ENCODE results near the gene KAT7.
A peak's percentile ranks its signal among the peaks of the same experiment; 100 is the strongest.
"Not testable (repeated sequence)": the region's sequence is repeated elsewhere in the genome, so short reads cannot be mapped to it uniquely, and the experiment has no call there.

The KAT7 gene

DNA sequence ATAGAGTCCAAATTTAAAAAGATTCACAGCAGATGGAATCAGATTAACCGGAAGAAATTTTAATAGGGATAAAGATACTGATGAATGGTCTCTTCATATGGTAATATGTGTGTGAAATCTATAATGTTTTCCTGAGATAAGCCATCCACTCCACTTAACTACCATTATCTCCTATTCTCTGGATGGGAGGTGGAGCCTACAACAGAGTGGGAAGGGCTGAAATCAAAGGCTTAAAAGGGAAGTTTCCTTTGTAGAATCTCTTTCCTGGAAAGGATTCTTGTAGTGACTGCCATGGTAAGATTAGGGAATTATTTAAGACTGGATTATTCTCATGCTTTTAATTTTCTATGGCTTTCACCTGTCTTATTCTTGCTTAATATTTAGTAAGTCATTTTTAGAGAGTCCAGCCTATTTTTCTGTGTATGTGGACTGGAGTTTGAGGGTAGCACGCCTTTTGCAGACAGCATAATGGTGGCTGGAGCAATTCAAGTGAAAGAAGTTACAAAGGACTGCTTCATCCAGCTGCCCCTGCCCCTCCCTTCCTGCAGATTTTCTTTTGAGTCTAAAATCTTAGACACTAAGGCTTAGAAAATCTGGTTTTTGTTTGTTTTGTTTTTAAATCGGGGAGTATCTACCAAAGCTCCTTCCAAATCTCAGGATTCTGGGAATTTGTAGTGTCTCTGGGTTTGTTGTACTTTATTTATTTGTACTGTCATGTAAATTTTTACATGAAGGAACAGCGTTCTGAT lies 26.5 kb downstream of the KAT7 start:
- no peak for DNase-seq

DNA sequence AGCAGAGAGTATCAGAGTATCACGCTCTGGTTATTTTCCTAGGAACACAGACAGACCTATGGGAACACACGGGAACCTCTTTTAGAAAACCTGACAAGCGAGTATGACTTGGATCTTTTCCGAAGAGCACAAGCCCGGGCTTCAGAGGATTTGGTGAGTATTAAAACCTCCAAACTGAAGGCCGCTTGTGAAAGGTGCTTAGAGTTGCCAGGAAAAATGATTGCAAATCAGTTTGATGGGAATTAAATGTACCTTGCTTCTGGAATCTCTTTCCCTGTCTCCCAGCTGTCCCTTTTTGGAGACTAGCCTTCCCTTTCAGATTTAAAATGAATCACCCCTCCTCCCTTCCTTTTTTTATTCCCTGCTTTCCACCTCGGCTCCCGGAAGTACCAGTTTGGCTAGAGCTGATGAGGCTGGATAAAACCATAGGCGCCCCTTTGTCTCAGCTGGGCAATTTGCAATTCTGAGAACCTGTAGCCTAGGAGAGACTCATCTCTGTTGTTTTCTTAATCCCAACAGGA lies 27.3 kb downstream of the KAT7 start:
- DNase-seq = no peak

DNA sequence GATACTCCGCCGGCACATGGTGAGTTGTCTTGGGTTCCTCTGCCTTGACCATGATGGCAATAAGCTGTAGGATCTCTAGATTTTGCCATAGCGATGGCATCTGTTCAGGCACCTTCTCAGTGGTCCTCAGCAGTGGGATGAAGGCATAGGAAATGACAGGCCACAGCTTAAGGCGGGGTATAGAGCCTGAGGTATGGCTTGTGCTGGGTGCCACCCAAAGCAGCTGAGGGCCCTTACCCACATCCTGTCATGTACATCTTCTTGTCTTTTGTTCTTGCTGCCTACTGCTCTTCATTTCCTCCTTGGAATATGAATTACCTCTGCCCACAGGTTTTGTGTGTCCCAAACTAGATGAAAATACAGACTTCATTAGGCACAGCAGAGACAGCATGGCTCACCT lies 29.5 kb downstream of the KAT7 start:
- no peak for DNase-seq

DNA sequence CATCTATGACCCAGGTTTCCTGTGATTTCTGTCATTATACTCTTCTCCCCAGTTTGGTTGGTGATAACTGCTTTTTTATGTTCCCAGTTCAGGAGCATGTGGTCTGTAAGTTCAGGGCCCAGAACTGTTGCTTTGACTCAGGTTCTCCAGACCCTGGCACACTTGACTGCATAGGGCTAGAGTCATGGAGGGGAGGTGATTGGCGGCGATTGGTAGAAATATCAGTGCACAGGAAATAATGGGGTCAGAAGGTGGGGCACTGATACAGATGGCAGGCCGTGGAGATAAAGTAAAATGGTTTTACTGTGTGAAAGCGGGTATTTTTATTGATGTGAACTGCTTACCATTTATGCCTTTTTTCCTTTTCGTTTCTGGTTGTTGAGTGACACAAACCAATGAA lies 30.7 kb downstream of the KAT7 start:
- DNase-seq = no peak

DNA sequence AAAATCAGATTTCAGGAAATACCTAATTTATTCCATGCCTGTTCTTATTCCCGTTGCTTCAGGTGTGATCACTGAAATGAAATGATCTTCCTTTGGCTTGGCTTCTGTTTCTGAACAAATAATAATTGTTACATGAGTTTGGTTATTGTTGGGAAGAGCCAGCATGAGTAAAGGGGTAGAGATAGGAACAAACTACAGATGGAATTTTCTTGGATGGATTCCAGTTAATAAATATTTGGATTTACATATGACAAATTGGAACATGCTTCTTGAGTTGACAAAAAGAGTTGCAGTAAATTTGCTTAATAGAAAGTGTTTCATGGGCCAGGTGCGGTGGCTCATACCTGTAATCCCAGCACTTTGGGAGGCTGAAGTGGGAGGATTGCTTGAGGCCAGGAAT lies 31.2 kb downstream of the KAT7 start:
- no peak for DNase-seq

DNA sequence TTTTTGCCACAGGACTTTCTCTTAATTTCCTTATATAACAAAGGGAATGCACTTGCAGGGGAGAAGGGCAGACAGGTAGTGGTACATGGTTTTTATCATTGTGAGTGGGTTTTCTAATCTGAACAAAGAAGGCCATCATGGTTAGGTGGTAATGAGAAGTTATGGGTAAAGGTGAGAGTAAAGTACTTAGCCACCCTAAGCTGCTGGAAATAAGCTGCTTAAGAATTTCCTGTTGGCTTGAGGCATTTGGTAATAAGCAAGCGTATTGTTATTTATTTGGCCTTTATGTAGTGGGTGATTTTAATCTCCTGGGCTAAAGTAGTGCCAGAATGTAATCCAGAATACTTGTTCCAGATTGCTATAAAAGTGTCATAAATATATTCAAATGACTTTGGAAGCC lies 32.3 kb downstream of the KAT7 start:
- DNase-seq = no peak

DNA sequence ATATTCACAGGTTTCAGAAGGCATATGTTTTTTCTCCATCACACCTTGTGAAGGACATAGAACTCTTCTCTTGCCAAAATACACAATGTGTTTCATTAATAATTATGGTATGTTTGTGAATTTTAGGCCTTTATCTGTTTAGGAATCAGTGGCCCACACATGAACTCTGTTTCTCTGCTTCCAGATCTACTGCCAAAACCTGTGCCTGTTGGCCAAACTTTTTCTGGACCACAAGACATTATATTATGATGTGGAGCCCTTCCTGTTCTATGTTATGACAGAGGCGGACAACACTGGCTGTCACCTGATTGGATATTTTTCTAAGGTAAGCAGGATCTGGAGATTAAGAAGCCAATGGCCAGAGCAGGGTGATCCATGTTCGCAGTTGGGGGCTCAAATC lies 33.0 kb downstream of the KAT7 start:
- DNase-seq = no peak

DNA sequence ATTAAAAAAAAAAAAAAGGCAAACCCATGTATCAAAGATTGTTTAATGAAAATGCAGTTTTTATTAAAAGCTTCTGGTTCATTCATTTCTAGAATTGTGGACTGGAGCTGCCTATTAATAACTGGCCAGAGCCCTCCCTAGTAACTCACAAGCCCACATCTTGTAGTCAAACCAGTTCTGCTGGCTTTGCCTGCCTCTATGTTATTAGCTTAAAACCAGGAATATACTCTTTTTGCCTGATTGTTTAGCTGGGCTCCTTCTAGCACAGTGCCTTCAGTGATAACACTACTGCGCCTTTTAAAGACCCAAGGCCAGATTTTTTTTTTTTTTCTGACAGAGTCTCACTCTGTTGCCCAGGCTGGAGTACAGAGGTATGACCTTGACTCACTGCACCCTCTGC lies 33.4 kb downstream of the KAT7 start:
- DNase-seq = no peak

DNA sequence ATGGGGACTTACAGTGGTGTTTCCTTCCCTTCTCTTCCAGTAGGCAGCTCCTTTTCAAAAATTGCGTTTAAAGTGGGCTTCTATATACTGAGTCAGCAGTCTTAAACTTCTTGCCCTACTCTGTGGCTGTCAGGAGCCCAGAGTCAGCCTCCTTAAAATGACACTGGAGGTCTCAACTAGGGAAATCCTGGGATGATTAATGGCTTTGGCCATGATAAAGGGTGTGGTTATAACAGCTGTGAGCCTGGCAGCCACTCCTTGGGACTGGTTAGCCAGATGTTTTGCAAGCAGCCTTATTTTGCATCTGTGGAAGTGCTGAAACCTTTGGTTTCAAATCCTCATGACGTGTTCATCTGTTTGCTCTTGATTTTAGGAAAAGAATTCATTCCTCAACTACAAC lies 34.3 kb downstream of the KAT7 start:
- DNase-seq = no peak

DNA sequence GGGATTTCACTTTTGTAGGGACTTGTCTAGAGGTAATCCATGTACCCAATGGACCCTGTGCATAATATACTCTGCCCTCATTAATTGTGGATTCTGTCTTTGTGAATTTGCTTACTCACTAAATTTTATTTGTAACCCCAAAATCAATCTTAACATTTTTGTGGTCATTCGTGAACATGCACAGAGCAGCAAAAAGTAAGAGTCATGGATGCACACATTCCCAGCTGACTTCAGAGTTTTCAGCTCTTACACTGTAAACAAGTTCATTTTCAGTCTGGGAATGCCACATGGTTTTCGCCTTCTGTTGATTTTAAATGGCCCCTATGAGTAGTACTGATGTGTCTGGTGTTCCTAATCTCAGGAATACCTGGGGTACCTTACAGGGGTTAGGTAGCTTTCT lies 35.1 kb downstream of the KAT7 start:
- DNase-seq = no peak

DNA sequence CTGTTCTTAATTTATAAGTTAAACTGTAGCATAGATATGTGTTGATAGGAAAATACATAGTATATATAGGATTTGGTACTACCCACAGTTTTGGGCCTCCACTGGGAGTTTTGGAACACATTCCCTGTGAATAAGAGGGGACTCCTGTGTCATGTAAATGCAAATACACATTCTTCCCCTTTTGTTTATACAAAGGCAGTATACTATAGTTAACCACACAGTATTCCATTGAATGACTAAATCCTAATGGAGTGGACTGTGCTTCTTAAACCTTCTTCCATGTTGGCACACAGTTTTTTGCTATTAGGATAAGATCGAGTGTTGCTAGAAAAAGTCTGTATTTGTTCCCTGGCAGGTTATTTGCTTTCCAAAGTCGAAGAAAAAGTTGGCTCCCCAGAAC lies 37.2 kb downstream of the KAT7 start:
- DNase-seq = no peak

DNA sequence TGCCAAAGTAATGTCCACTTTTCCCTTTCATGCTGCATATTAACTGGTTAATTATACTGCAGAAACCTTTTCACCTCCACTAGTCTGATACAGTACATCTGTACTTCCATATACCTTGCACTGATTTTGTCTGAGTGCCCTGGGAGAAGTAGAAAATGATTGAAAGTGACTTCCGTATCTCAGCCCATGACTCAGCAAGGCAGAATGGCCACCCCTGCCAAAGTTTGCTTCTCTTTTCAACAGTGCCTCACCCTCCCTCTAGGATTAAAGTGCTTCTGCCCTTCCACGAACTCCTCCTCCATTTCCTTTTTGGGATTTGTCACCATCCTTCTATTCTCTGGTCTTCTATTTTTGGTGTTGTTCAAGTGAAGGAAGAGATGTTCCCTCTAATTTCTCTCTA lies 39.8 kb downstream of the KAT7 start:
- not testable (repeated sequence) for DNase-seq

DNA sequence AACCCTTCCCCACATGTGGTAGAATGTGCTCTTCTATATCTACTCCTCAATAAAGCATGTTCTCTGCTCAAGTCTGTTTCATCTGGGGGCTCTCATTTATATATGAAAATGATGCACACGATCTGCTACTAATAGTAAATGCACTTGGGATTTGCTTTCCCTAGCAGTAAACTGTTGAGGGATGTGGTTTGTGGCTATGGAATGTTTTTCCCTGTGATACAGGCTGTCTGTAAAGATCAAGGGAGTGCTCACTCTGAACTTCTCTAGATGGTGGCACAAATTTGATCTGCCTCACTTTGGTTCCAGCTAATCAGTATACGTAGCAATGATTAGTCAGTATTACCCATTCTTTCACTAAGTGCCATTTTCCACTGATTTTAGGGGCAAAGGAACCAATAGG lies 40.5 kb downstream of the KAT7 start:
- no peak for DNase-seq

DNA sequence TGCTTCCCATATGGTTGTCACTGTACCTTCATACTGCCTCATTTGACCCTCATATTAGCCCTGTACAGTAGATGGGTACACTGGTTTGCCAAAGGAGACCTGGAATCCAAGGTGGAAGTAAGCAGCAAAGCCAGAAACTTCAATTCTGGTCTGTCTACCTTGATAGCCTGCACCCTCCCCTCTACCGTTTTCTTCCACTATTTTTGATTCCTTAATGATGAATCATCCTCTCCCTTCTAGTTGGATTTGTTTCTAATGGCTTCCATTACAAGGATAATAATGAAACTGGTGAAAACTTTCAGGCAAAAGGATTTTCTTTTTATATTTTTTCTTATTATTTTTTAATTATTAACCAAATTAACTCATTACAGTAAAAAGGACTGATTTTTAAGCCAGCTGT lies 42.1 kb downstream of the KAT7 start:
- DNase-seq = no peak

DNA sequence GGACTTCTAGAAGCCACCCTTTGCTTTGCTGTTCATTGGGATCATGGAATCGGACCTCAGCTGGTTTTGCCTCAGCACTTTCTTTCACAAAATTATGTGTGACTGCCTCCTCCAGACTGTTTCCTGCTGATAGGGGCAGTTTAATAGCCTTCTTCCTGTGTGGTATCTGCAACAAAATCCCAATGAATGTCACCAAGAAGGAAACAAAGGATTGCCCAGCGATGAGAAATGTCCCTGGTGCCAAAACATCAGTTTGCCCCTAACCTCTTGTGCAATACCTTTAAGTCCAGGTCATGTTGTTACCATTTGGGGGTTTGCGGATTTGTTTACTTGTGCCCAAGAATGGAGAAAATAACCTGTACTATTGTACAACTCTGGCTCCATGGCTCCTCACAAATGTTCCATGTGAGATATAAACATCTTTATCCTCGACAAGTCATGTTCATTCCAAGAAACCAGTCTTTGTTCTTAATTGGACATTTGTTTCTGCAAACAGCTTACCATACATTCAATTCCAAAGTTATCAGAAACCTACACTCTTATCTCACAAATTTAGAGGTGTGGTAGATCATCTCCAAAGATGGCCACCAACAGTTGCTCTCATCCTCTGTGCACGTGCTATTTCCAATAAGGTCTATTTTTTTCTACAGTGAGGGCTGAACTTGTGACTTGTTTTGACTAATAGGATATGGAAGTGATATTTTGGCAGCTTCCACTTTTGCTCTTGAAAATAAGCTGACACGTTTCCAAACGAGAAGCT lies 44.5 kb downstream of the KAT7 start:
- no peak for DNase-seq

DNA sequence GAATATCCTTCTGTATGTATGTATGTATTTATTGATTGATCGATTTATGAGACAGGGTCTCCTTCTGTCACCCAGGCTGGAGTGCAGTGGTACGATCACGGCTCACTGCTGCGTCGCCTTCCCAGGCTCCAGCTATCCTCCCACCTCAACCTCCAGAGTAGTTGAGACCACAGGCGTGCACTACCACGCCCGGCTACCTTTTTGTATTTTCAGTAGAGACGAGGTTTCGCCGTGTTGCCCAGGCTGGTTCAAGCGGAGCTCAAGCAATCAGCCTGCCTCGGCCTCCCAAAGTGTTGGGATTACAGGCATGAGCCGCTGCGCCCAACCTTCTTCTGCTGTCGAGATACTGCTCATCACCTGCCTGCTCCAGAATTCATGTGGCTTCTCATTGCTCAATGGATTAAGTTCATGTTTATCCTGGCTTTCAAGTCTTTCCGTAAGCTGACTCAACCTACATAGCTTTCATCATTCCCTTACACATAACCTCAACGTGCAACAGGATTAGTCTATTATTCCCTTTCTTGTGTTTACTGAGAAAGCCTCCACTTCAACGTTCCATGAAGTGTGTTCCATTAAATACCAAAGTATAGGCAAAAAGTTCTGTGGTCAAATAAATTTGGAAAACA lies 45.8 kb downstream of the KAT7 start:
- DNase-seq = no peak

DNA sequence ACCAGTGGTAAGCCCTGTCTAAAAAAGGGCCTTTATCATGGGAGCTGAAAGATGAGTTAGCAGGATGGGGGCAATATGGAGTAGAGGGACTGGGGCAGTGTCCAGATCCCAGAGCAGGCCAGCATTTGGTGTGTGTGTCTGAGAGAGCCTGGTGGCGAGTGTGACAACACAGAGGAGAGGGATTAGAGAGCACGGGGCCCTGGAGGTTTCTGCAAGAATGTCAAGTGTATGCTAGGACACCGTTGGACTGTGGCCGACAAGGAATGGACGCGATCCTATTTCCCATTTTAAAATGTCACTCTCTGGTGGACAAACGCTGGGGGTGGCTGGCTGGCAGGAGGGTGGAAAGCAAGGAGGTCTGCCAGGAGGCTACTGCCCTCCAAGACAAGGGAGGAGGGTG lies 47.0 kb downstream of the KAT7 start:
- DNase-seq = no peak

DNA sequence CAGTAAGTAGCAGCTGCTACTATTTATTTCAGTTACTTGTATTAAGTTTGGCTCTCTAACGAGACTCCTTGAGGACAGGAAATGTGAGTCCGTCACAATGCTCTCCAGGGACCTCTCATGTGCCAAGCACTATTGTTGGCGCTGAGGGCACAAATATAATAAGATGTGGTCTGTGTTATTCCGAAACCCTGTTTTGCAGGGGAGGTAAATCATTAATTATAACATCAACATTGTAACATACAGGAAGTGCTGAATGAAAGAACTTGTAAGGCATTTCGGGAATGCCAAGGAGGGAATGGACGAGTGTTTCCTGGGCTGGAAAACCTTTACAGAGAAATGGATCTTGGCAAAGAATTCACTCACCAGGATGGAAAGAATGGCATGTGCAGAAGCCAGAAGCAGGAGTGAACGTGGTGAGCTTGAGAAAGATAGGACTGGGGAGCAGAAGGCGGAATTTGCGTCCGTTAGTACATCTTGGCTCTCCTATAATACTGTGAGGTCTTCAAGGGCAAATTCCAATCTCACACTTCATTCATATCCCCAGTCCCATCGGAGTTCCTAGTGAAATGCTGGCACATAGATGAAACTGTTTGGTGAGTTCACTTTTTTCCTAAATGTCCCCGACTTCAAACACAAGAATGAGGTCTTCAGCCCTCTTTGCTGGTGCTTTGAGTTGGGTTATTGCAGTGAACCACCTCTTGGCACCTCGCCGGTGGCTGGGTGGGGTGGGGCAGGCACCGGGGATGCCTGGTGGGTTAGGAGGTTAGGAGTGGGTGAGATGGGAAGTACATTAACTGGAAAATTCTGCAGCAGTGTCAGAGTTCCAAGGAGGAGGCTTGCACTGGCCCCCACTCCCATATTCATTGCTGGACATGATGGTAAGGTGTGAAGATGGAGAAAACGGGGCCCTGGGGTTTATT lies 47.9 kb downstream of the KAT7 start:
- no peak for DNase-seq

DNA sequence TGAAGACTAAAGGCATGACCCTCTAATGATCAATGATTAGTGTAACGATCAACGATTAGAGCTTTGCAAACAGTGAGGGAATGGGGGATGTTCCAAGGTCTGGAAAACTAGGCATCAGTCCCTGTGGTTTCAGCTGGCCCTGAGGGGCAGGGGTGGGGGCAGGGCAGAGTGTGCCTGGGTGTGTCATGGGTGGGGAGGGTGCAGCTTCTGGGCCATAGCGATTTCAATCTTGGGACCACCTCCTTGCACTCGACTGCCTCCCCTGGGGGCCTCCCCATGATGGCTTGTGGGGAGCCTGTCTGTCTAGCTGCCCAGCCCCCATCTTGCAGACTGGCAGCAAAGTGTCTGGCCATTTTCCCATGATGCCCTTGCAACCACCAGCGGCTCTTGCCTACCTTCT lies 51.0 kb downstream of the KAT7 start:
- no peak for DNase-seq

DNA sequence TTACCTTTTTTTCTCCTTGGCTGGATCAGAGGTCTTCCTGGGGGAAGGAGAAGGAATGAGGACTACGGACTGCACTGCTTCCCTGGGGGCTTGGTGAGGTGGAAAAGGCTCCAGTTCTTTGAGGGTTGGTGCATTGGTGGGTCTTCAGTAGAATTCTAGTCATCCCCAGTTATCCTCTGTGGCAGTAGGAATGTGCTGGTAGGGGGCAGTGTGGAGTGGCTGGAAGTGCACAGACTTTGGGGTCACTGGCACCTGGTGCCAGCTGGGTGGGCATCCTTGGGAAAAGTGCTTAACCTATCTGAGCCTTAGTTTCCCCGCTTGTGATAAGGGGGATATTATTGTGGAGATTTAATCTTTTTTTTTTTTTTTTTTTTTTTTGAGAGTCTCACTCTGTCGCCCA lies 53.1 kb downstream of the KAT7 start:
- DNase-seq = no peak

DNA sequence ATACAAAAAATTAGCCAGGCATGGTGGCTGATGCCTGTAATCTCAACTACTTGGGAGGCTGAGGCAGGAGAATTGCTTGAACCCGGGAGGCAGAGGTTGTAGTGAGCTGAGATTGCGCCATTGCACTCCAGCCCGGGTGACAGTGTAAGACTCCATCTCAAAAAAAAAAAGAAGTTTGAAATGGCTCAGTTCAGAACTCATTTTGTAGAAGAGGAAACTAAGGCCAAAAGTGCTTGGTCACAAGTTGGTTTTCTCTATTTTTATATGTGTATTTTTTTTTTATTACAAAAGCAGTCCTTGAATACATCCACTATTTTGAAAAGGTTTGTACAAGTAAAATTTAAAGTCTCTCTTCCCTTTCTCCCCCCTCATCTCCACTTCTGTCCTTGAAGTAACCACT lies 53.9 kb downstream of the KAT7 start:
- DNase-seq = no peak

DNA sequence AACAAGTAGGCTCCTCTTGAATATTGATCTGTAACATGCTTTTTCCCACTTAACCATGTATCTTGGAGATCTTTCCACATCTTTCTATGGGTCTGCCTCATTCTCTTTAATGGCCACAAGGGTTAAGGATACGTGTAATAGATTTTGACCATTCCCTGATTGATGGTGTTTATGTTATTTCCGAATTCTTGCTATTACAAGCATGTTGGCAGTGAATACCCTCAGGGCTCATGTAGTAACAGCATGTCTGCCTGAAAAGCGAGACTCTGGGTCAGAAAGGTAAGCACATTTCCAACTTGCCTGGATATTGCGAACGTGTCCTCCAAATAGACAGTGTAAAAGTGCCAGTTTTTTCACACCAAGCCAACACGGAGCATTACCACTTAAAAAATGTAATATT lies 54.4 kb downstream of the KAT7 start:
- no peak for DNase-seq

DNA sequence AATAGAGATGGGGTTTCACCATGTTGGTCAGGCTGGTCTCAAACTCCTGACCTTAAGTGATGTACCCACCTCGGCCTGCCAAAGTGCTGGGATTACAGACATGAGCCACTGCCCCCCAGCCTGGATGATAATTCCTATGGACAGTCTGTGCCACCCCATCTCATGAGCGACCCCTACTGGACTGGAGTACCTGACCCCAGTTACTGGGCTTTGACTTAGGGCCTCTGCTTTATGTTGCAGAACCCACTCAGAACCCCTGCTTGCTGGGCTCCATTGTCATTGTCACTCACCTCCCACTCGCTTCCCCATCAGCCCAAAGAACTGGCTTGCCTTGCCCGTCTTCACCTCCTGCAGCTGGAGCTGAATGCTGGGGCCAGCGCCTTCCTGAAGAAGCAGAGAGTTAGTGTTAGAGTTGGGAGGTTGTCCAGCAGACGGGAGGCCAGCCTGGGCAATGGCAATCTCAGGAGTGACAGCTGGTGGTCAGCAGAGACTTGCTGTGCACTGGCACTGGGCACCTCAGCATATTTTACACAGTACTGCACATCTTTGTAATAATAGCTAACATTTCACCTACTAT lies 55.4 kb downstream of the KAT7 start:
- peak in 1 of 2 experiments; percentile 29 for DNase-seq
